HG02885 (cell line): ENCODE measurements around the gene PDSS2.

Source experiments
- ATAC-seq: cut with Tn5 transposase; IDR thresholded peaks from one replicate; pipeline ENCODE4 v1.9.1; 2021; ENCODE audit warnings: mild to moderate bottlenecking; ENCODE audit not compliant: unreplicated experiment, poor library complexity

PDSS2 gene

DNA sequence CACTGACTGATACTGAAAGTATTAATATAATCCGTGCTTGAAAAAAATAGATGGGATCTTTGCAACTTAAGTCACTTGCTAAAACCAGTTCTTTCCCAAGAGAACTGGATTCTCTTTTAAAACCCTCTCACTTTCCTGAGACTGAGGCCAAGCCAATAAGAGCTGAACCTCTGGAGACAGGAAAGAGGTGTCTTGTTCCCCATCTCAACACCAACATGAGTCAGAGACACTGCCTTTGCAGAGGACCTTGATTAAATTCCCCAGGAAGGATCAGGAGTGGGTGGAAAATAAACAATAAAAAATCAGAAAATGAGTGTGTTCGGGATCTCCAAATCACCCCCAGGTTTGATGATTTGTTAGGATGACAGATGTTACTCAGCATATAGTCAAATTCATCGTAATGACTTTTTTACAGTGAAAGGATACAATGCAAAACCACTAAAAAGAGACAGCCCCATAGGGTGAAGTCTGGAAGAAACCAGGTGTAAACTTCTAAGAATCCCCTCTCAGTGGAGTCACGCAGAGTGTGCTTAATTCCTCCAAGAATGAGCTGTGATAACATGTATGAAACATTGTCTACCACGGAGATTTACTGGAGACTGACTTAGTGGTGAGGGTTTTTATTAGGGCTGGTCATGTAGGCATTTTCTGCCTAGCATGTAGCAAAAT lies 221.2 kb downstream of the PDSS2 start:
- ATAC-seq = no peak

DNA sequence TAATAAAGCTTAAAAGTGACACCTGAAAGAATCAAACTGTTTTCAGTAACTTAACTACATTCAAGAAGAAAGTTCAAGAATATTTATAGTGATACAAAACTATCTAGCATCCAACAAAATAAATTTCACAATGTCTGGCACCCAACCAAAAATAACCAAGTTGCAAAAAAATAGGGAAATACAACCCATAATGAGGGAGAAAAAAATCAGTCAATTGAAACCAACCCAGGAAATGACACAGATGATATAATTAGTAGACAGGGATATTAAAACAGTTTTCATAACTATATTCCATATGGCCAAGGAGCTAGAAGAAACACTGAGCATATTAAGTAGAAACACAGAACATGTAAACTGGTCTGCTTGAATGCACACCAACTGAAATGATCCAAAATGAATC lies 223.9 kb downstream of the PDSS2 start:
- no peak for ATAC-seq

DNA sequence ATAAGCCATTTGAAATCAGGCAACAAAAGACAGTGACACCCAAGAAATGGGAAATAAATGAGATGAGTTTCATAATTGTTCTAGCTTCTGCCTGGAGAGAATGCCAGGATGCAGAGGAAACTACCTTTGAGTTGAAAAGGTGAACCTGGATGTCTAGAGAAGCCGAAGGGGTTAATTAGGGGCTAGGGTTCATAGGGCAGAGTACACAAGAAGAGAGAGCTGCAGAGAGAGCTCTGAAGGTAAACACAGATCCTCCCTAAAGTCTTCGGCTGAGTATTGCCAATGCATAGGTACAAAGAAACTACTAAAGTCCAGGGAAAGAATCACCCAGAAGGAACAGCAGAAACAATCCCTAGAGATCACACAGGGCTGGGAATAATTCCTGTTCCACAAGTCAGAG lies 224.4 kb downstream of the PDSS2 start:
- ATAC-seq = no peak

DNA sequence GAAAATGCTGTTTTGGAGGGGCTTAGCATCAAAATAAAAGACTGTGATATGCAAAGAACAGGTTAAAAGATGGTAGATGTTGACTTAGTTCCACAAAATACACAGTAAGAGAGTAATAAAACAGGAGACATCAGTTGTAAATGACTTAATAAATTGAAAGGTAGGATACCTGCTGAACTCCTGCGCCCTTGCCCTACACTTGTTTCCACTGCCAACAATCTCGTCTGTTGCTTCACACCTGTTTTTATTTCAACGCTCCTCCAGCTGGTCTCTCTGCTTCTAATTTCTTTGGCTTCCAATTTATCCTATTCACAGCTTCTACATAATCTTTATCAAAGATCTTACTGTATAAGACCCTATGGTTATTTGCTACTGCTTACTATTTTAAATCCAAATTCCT lies 228.1 kb downstream of the PDSS2 start:
- no peak for ATAC-seq

DNA sequence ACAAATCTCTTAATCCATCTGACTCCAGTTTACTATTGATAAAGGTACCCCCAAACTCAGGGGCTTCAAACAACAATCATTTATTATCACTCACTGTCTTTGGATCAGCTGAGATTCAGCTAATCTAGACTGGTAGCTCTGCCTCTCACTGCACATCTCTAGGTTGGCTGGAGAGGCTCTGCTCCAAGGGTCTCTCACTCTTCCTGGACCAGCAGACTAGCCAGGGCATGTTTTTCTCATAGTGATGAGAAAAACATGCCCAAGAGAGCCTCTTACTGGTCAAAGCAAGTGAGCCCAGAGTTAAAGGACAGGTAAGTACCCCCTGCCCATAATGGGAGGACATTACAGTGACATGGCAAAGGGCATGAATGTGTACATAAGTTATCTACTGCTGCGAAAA lies 228.9 kb downstream of the PDSS2 start:
- no peak for ATAC-seq

DNA sequence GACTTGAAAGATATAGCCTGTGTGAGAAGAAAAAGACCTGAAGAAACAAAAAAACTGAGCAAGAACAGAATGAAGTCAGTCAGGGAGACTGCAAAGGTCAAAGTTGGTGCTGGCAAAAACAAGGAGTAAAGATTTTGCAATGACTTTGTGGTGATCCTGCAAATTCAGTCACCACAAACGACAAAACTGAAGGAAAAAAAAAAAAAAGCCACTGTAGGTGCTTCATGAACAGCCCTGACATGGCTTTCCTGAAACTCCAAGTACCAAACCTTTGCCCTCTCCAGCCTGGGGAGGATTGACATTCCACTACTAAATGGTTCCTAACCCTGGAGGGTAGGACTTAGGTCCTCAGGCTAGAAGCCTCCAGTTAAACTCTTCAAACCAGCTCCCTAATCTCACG lies 229.3 kb downstream of the PDSS2 start:
- no peak for ATAC-seq

DNA sequence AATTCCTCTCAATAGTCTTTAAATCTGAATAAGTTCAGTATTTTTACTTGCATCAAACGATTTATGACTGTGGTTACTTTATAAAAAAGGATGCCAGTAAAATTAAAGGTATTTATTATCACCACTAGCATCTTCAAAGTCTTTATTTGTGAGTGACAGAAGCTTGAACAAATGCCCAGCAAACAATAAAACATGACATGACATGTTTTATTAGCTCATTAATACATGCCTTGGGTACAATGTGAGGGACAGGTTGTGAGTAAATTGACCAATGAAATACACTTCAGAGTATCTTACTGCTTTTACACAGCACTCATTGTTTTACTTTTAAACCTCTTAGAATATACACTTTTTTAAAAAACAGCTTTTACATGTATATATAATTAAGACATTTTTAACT lies 230.6 kb downstream of the PDSS2 start:
- no peak for ATAC-seq

DNA sequence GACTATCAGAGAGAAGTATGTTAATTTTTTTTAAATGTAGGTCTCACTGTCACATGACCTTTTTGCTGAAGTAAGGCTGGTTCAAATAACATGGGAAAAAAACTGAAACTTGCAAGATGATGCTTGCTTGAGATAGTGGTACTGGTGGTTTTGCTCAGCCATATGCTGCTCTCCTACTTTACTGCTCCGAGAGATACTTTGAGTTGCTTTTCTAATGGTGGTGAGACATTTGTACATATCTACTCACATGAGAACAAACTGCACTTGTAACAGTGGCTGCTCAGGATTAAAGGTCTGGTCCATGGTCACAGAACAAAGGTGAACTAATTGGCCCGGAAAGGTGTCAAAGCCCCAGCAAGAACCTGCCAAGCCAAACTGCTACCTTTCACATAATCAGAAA lies 237.8 kb downstream of the PDSS2 start:
- no peak for ATAC-seq

DNA sequence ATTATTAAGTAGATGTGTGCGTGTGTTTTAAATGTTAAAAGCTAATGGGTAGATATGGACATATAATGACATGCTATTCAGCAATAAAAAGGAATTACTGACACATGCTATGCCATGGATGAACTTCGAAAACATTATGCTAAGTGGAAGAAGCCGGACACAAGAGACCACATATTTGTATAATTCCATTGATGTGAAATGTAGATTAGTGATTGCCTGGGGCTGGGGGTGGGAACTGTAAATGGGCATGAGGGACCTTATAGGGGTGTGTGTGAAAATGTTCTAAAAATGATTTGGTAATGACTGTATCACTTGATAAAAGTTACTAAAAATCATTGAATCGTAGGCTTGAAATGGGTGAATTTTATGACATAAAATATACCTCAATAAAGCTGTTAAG lies 239.5 kb downstream of the PDSS2 start:
- ATAC-seq = no peak

DNA sequence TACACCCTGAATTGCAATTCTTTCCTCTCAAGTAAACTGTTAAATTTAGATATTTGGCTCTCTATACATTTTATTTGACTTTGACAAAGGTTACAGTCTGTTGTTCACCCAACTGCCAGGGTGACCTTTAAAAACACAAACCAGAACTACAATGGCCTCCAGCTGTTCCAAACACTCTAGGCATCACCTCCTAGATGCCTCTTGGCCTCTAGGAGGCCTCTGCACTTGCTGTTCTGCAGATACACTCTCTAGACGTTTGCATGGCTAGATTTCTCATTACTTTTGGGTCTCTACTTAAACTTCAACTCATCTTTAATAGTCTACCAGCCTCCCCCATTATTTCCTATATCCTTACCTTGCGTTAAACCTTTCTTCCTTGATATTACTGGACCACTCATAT lies 241.2 kb downstream of the PDSS2 start:
- ATAC-seq = no peak

DNA sequence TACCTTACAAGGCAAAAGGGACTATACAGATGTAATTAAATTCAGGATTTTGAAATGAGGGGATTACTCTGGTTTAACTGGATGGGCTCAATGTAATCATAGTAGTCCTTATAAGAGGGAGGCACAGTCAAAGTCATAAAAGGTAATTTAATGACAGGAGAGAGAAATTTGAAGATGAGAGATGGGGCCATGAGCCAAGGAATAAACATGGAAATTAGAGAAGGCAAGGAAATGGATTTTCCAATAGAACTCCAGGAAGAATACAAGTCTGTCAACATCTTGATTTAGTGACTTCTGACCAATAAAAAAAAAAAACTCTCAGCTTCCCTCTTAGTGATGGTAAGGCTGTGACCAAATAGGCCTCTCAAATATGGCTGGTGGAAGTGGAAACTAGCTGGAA lies 242.1 kb downstream of the PDSS2 start:
- no peak for ATAC-seq

DNA sequence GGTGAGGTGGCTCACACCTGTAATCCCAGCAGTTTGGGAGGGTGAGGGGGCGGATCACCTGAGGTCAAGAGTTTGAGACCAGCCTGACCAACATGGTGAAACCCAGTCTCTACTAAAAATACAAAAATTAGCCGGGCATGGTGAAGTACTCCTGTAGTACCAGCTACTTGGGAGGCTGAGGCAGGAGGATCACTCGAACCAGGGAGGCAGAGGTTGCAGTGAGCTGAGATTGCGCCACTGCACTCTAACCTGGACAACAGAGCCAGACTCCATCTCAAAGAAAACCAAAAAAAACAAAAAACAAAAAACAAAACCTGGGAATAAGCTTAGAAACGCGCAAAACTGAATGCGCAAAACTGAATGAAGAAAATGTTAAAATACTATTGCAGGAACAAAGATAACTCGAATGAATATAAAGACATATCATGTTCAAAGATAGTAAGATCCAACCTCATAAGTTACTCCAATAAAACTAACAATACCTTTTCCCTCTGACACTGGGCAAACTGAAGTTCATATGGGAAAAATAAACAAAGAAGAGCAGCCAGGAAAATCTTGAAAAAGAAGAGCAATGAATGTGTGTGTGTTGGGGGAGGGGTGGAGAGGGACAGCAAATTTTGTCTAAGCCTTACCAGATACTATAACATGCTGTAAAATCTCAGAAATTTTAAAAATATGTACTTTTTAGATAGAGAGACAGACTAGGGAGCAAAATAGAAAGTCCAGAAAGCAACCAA lies 243.0 kb downstream of the PDSS2 start:
- no peak for ATAC-seq

DNA sequence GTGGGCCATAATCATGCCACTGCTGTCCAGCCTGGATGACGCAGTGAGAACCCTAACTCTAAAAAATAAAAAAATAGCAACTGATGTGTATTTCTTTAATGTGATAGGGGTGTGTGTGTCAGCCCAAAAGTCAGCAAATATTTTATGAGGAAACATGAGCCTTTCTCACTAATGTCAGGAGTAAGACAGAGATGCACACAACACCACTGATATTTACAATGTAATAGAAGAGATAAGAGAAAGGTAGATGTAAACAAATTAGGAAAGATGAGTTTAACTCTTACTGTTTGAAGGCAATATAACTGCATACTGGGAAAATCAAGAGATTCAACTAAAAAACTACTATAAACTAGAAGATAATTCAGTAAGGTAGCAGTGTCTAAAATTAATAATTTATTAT lies 244.0 kb downstream of the PDSS2 start:
- no peak for ATAC-seq

DNA sequence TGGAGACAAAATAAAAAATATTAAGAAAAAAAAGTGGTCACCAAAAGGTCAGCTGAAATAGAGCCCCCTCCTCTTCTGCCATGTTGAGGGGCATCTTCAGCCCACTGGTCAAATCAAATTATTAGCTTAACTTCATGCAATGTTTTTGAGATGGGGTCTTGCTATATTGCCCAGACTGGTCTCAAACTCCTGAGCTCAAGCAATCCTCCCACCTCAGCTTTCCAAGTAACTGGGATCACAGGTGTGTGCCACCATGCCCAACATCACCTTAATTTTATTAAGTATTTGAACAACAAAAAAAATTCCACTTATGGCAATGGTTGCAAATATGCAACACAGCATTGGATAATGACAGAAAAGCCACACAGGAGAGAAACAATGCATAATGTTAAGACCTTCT lies 244.7 kb downstream of the PDSS2 start:
- ATAC-seq = no peak

DNA sequence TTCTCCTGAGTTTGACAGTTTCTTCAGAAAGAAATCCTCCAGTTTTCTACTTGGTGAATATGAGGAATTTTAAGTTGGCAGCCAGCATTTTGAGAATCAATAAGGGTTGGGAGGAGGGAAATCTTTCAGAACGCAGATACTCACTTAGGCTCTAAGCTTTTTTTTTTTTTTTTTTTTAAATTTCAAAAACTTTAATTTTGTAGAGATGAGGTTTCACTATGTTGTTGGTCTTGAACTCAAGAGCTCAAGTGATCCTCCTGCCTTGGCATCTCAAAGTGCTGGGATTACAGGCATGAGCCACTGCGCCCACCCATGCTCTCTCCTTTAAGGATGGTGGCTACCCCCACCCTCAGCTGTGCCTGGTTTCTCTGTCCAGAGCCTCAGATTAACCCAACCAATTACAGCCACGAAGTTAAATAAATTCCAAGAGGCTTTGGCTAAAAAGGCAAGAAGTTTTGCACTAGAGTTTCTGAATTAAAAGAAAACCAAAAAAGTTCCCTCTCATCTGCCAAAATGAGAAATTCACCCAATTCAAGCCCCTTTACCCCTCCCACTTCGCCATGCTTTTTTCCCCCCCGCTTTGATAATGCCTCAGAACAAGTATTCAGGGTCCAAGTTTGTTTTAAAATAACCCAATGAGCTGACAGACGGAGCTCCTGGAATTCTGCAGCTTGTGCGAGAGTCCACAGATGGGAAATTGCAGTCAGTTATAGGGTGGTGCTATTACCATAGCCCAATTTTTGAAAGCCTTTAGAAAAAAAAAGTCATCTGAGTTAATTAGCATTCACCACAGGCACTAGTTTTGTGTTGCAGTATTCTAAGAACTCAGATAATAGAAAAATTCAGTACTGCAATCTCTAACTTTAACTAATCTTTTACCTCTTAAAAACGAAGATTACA lies 249.7 kb downstream of the PDSS2 start:
- ATAC-seq = no peak

DNA sequence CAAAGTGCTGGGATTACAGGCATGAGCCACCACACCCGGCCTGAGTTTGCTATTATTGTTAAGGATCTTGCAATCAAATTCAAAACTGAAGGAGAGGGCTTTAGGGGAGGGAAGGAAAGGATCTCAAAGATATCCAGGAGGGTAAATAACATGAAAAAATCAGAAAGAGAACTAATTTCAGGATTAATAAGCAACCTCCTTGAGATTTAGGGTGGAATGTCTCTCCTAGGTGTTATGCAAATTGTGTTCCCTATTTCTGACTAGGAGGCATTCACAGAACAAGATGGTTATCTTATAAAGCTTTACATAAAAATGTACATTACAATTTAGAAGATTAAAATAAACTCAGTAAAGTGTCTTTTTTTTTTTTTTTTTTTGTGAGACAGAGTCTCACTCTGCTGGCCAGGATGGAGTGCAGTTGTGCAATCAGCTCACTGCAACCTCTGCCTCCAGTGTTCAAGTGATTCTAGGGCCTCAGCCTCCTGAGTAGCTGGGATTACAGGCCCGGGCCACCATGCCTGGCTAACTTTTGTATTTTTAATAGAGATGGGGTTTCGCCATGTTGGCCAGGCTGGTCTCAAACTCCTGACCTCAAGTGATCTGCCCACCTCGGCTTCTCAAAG lies 252.0 kb downstream of the PDSS2 start:
- no peak for ATAC-seq

DNA sequence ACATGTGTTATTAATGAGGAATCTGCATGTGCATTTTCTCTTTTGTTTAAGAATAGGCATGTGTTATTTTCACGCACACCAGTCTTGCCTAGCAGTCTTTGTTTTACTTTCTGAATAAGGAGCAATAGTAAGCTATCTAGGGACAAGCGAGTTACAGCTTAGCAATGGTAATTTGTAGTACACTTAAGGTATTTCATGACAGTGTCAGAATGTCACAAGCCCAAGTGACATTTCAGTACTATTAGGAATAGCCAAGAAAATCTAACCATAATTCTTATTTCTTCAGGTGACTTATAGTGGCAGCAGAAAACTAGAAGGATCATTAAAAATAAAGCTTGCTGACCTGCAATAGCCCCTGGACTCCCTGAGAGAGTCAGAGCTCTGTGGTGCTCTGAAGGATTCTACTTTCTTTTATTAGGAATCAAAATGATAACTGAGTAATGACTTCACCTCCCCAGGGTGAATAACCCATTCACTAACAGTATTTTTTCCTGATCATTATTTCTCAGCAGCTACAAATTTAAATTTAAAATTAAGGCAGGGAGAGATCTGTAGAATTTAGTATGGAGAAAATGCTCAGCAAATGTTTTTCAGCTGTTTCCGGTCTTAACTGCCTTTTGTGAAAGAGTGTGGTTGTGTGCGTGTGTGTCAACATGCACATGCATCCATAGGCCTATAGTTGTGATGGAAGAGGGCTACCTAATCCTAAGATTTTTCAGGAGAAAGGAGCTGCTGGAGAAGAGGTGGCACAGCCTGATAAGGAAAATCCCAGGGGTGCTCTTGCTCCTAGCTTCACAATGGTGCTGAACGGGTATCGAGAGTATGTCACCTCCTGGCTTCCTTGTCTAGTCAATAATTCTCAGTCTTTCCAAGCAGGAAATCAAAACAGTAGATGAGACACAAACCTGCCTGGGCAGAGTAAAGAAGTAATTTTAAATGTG lies 254.0 kb downstream of the PDSS2 start:
- ATAC-seq = no peak

DNA sequence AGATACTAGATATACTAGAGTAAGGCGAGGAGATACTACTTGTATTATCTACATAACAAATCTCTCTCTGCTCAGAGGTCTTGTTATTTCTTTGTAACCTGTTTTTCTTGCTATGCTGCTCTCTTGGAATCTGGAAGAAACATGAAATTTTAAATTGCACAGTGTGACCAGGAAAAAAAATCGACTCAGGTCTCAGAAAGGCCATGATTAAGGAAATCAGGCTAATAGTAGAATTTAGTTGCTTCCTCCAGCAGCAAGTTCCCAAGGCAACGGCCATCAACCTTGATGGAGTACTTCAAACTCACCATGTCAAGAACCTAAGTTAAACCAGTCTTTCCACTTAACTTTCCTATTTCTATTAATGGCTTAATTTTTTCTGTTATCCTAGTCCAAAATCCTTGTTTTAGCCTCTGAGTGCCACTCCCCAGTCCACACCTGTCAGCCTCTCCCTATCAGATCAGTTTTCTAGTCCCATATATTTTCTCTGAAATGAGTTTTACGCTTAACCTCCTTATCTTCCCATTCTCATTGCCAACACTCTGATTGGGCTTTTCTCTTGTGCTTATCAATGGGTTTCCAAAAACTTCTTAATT lies 256.4 kb downstream of the PDSS2 start:
- no peak for ATAC-seq

DNA sequence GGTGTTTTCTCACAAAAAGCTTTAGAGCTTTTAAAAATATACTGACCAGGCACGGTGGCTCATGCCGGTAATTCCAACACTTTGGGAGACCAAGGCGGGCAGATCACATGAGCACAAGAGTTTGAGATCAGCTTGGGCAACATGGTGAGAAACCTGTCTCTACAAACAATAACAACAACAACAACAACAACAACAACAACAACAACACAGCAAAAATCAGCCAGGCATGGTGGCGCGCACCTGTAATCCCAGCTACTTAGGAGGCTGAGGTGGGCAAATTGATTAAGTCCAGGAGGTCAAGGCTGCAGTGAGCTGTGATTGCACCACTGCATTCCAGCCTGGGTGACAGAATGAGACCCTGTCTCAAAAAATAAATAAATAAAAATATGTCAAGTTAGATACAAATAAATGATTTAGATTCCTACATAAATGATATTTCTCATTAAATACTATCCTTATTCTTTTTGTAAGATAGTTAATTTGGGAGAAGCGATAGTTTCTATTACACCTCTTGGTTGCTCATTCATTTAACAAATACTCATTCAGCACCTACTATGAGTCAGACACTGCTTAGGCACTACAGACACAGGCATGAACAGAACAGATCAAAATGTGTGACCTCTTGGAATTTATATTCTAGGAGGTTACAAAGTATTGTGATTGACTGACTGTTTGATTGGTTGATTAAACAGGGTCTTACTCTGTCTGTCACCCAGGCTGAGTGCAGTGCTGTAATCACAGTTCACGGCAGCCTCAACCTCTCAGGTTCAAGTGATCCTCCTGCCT lies 260.5 kb downstream of the PDSS2 start:
- ATAC-seq = no peak
